ENCODE measurements around the gene CCDC85C.

The CCDC85C gene

GRCh38 chr14:99587460-99588278 lies 16.3 kb downstream of the CCDC85C start:
- Histone ChIP-seq H4K20me1 (ENCODE audit: insufficient read depth, low read length) (no peaks in the 10 kb centered on the region), H3K4me1 (ENCODE audit: low read length) (peaks cover 14% of the 10 kb centered on the region), H3K79me2 (ENCODE audit: low read length) (no peaks in the 10 kb centered on the region), H2AFZ (ENCODE audit: low read depth, low read length) (no peak overlapping the region), H3K36me3 (replicated peaks; ENCODE audit: low read depth, low read length) (no peaks in the 10 kb centered on the region), H3K27me3 (ENCODE audit: low read depth, low read length) (no peaks in the 10 kb centered on the region), H3K9me3 (ENCODE audit: insufficient read depth, low read length) (no peaks in the 10 kb centered on the region), H3K9ac (ENCODE audit: low read length) (no peak overlapping the region), H3K4me2 (ENCODE audit: low read length) (no peak overlapping the region), H3K4me3 (ENCODE audit: low read length) (no peak overlapping the region), H3K27ac (ENCODE audit: low read length) (no peak overlapping the region)
- no peak for TF ChIP-seq CTCF (IDR thresholded peaks at IDR 0.05; ENCODE audit: low read depth, low read length)
- TF ChIP-seq EZH2phosphoT487 (IDR thresholded peaks at IDR 0.05; ENCODE audit: low read depth) = no peak

- H3K27ac ChIP-seq (ENCODE audit: low read length) = no peak overlapping the region
- H3K79me2 ChIP-seq (ENCODE audit: low read length) = no peaks in the 10 kb centered on the region
- TF ChIP-seq EZH2phosphoT487 (IDR thresholded peaks at IDR 0.05; ENCODE audit: low read depth) (no peak), CTCF (IDR thresholded peaks at IDR 0.05; ENCODE audit: low read depth, low read length) (no peak)
These were observed 17.1 kb downstream of the CCDC85C start for GRCh38 chr14:99586761-99587459.

GRCh38 chr14:99586054-99586760 lies 17.8 kb downstream of the CCDC85C start:
- no peaks in the 10 kb centered on the region for H3K9me3 ChIP-seq (ENCODE audit: insufficient read depth, low read length)
- peaks cover 12% of the 10 kb centered on the region for H3K4me1 ChIP-seq (ENCODE audit: low read length)
- H4K20me1 ChIP-seq (ENCODE audit: insufficient read depth, low read length) = no peaks in the 10 kb centered on the region
- TF ChIP-seq EZH2phosphoT487 (IDR thresholded peaks at IDR 0.05; ENCODE audit: low read depth) = no peak
- no peak for TF ChIP-seq CTCF (IDR thresholded peaks at IDR 0.05; ENCODE audit: low read depth, low read length)
- no peak overlapping the region for H3K4me2 ChIP-seq (ENCODE audit: low read length)
- H3K27ac ChIP-seq (ENCODE audit: low read length) = no peak overlapping the region
- H2AFZ ChIP-seq (ENCODE audit: low read depth, low read length) = no peak overlapping the region
- H3K4me3 ChIP-seq (ENCODE audit: low read length) = no peak overlapping the region
- H3K79me2 ChIP-seq (ENCODE audit: low read length) = no peaks in the 10 kb centered on the region
- no peaks in the 10 kb centered on the region for H3K36me3 ChIP-seq (replicated peaks; ENCODE audit: low read depth, low read length)
- no peaks in the 10 kb centered on the region for H3K27me3 ChIP-seq (ENCODE audit: low read depth, low read length)
- no peak overlapping the region for H3K9ac ChIP-seq (ENCODE audit: low read length)

More at GRCh38 chr14:99586761-99587459, 17.1 kb downstream of the CCDC85C start:
- H3K4me2 ChIP-seq (ENCODE audit: low read length) = no peak overlapping the region
- H3K4me3 ChIP-seq (ENCODE audit: low read length) = no peak overlapping the region
- H4K20me1 ChIP-seq (ENCODE audit: insufficient read depth, low read length) = no peaks in the 10 kb centered on the region
- H2AFZ ChIP-seq (ENCODE audit: low read depth, low read length) = no peak overlapping the region
- H3K36me3 ChIP-seq (replicated peaks; ENCODE audit: low read depth, low read length) = no peaks in the 10 kb centered on the region
- peaks cover 14% of the 10 kb centered on the region for H3K4me1 ChIP-seq (ENCODE audit: low read length)
- H3K9me3 ChIP-seq (ENCODE audit: insufficient read depth, low read length) = no peaks in the 10 kb centered on the region
- H3K27me3 ChIP-seq (ENCODE audit: low read depth, low read length) = no peaks in the 10 kb centered on the region
- no peak overlapping the region for H3K9ac ChIP-seq (ENCODE audit: low read length)

- Histone ChIP-seq H2AFZ (ENCODE audit: low read depth, low read length) (no peak overlapping the region), H3K9me3 (ENCODE audit: insufficient read depth, low read length) (no peaks in the 10 kb centered on the region), H3K4me1 (ENCODE audit: low read length) (no peaks in the 10 kb centered on the region), H3K4me3 (ENCODE audit: low read length) (no peak overlapping the region), H4K20me1 (ENCODE audit: insufficient read depth, low read length) (no peaks in the 10 kb centered on the region), H3K9ac (ENCODE audit: low read length) (no peak overlapping the region), H3K27ac (ENCODE audit: low read length) (no peak overlapping the region), H3K27me3 (ENCODE audit: low read depth, low read length) (no peaks in the 10 kb centered on the region), H3K4me2 (ENCODE audit: low read length) (no peak overlapping the region), H3K36me3 (replicated peaks; ENCODE audit: low read depth, low read length) (no peaks in the 10 kb centered on the region), H3K79me2 (ENCODE audit: low read length) (no peaks in the 10 kb centered on the region)
- TF ChIP-seq EZH2phosphoT487 (IDR thresholded peaks at IDR 0.05; ENCODE audit: low read depth) = no peak
- no peak for TF ChIP-seq CTCF (IDR thresholded peaks at IDR 0.05; ENCODE audit: low read depth, low read length)
These were observed 19.2 kb downstream of the CCDC85C start for GRCh38 chr14:99584823-99585222.
